K562 (cell line): ENCODE measurements around the gene DTNBP1. TPM values are rescaled to one million over a fixed set of nuclear protein-coding genes. Genes with fewer than 3 reads are reported as not detected.

ENCODE experiments used
- CBFA2T2 ChIP-seq: fragments of 450-650 bp; conservative IDR thresholded peaks from 2 replicates; pipeline ENCODE4 v1.6.1; 2017; ENCODE audit warnings: mild to moderate bottlenecking
- DDX20 ChIP-seq: fragments of 450-650 bp; IDR thresholded peaks from 2 replicates; pipeline ENCODE4 v1.6.1; 2016; ENCODE audit warnings: missing genetic modification characterization, low read depth, mild to moderate bottlenecking, missing compliant biosample characterization, moderate library complexity
- HDAC6 ChIP-seq: IDR thresholded peaks from 2 replicates; pipeline ENCODE4 v1.6.1; 2012; ENCODE audit warnings: low read depth, mild to moderate bottlenecking, control low read depth, inconsistent platforms, low read length, moderate library complexity
- HIVEP1 ChIP-seq: fragments of 250-450 bp; sonication (Bioruptor Pico); IDR thresholded peaks from 2 replicates; pipeline ENCODE4 v1.4.0; 2020; ENCODE audit warnings: mild to moderate bottlenecking
- MAZ ChIP-seq, 2 experiments: fragments of 450-650 bp in 1 of 2; sonication (generic) in 1 of 2; formaldehyde crosslinking; IDR thresholded peaks in 1 of 2; conservative IDR thresholded peaks in 1 of 2; 2 replicates each; pipeline versions ENCODE4 v1.4.0 to v1.5.0; 2020; ENCODE audit warnings: mild to moderate bottlenecking in 1 of 2, missing genetic modification reagents in 1 of 2
- MEF2D ChIP-seq: conservative IDR thresholded peaks from 2 replicates; pipeline ENCODE4 v1.6.1; 2016; ENCODE audit warnings: low read depth, missing genetic modification characterization, missing compliant biosample characterization
- MTA1 ChIP-seq: fragments of 450-650 bp; IDR thresholded peaks from 2 replicates; pipeline ENCODE4 v1.6.1; 2017; ENCODE audit warnings: borderline replicate concordance
- TAF7 ChIP-seq: fragments of 450-650 bp; IDR thresholded peaks from 2 replicates; pipeline ENCODE4 v1.6.1; 2016; ENCODE audit warnings: missing genetic modification characterization, missing compliant biosample characterization
- TRIM24 ChIP-seq, 2 experiments: fragments of 450-650 bp; IDR thresholded peaks; 2 replicates each; pipeline ENCODE4 v1.6.1; 2016
- ZFP91 ChIP-seq: sonication (generic); formaldehyde crosslinking; IDR thresholded peaks from 2 replicates; pipeline ENCODE4 v1.8.0; 2022; ENCODE audit warnings: mild to moderate bottlenecking, missing genetic modification reagents
- ZNF253 ChIP-seq: fragments of 250-450 bp; sonication (Bioruptor Pico); conservative IDR thresholded peaks from 2 replicates; pipeline ENCODE4 v1.6.1; 2021; ENCODE audit warnings: mild to moderate bottlenecking
- ZNF589 ChIP-seq: fragments of 200-800 bp; sonication (Bioruptor generic); IDR thresholded peaks from 2 replicates; pipeline ENCODE4 v1.6.1; 2016; ENCODE audit warnings: low read depth, missing genetic modification characterization, missing compliant biosample characterization
- polyA plus RNA-seq, 8 experiments: library from polyadenylated mRNA; depleted of rRNA in 4 of 8; stranded (reverse) in 5 of 8; unstranded in 3 of 8; fragments of >200 nt; fragmentation: Nextera tagmentation in 2 of 8; fragmentation: Illumina TruSeq in 1 of 8; extraction: Ambion mirVana in 2 of 8; extraction: Trizol in 1 of 8; gene quantifications; 2 replicates each; pipeline versions ENCODE4 v1.2.1 to v1.2.3, GENCODE V29; 2011 to 2014; ENCODE audit warnings: inconsistent platforms in 1 of 8, missing spikeins in 1 of 8
- total RNA-seq, 7 experiments: library from RNA; depleted of rRNA in 6 of 7; stranded (reverse); fragments of >200 nt in 6 of 7; fragmentation: Illumina TruSeq in 2 of 7; extraction: Trizol in 2 of 7; gene quantifications; 2 replicates each; pipeline versions ENCODE4 v1.2.1 to v1.2.3, GENCODE V29; 2011 to 2021; ENCODE audit warnings: low replicate concordance in 1 of 7
- TF ChIP-seq, protein P1 (sequence below), 2 experiments: fragments of 450-650 bp; IDR thresholded peaks; 2 replicates each; pipeline ENCODE4 v1.6.1; 2016; ENCODE audit warnings: mild to moderate bottlenecking in 2 of 2, borderline replicate concordance in 1 of 2, low read depth in 1 of 2, moderate library complexity in 1 of 2

Gene DTNBP1
- total and polyA plus RNA-seq, 9 of the 15 experiments (the other 6 are each of a cell fraction or from before 2014, with no cell fraction given) = 16.7 to 54.5 (median 21.4) TPM

DNA sequence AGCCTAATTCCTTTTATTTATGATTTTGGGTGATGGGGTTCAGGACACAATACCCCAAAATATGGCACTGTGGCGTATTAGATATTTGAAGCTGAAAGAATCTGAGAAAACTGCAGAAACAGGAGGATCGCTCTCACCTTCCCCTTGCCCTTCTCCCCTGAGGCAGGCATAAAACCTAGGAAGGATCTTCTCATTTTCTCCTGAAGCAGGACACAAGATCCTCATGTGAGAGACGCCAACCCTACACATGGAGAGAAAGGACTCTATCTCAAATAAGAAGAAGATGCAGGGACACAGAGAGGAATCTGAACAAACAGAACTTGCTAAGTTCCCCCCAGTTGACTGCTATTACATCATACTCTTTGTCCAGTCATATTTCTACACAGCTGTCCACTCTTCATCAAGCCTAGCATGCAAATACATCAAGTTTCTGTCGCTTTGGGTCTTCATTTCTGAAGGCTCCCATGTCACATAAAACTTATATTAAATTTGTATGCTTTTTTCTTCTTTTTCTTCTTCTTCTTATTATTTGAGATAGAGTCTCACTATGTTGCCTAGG is 109.0 kb downstream of the DTNBP1 start (continued):
- TF ChIP-seq TRIM24 (IDR thresholded peaks at IDR 0.05) (peak; percentile 57 to 67; a peak in 2 of 4 replicates), MEF2D (tag) (no peak), HDAC6 (no peak), CBFA2T2 (no peak), DDX20 (tag) (0 out of 2 replicates have a peak, but pooled peaks have one; percentile 13), ZNF589 (peak; percentile 90), HIVEP1 (CRISPR knock-in tag) (0 out of 2 replicates have a peak, but pooled peaks have one; percentile 34), TAF7 (tag) (0 out of 2 replicates have a peak, but pooled peaks have one; percentile 16), ZFP91 (CRISPR knock-in tag) (no peak), ZNF253 (no peak), MAZ (CRISPR knock-in tag; conservative IDR thresholded peaks at IDR 0.05 in 1 of 2, IDR thresholded peaks at IDR 0.05 in 1 of 2) (no peak), MTA1 (0 out of 2 replicates have a peak, but pooled peaks have one; percentile 32)
- TF ChIP-seq, protein P1, sequence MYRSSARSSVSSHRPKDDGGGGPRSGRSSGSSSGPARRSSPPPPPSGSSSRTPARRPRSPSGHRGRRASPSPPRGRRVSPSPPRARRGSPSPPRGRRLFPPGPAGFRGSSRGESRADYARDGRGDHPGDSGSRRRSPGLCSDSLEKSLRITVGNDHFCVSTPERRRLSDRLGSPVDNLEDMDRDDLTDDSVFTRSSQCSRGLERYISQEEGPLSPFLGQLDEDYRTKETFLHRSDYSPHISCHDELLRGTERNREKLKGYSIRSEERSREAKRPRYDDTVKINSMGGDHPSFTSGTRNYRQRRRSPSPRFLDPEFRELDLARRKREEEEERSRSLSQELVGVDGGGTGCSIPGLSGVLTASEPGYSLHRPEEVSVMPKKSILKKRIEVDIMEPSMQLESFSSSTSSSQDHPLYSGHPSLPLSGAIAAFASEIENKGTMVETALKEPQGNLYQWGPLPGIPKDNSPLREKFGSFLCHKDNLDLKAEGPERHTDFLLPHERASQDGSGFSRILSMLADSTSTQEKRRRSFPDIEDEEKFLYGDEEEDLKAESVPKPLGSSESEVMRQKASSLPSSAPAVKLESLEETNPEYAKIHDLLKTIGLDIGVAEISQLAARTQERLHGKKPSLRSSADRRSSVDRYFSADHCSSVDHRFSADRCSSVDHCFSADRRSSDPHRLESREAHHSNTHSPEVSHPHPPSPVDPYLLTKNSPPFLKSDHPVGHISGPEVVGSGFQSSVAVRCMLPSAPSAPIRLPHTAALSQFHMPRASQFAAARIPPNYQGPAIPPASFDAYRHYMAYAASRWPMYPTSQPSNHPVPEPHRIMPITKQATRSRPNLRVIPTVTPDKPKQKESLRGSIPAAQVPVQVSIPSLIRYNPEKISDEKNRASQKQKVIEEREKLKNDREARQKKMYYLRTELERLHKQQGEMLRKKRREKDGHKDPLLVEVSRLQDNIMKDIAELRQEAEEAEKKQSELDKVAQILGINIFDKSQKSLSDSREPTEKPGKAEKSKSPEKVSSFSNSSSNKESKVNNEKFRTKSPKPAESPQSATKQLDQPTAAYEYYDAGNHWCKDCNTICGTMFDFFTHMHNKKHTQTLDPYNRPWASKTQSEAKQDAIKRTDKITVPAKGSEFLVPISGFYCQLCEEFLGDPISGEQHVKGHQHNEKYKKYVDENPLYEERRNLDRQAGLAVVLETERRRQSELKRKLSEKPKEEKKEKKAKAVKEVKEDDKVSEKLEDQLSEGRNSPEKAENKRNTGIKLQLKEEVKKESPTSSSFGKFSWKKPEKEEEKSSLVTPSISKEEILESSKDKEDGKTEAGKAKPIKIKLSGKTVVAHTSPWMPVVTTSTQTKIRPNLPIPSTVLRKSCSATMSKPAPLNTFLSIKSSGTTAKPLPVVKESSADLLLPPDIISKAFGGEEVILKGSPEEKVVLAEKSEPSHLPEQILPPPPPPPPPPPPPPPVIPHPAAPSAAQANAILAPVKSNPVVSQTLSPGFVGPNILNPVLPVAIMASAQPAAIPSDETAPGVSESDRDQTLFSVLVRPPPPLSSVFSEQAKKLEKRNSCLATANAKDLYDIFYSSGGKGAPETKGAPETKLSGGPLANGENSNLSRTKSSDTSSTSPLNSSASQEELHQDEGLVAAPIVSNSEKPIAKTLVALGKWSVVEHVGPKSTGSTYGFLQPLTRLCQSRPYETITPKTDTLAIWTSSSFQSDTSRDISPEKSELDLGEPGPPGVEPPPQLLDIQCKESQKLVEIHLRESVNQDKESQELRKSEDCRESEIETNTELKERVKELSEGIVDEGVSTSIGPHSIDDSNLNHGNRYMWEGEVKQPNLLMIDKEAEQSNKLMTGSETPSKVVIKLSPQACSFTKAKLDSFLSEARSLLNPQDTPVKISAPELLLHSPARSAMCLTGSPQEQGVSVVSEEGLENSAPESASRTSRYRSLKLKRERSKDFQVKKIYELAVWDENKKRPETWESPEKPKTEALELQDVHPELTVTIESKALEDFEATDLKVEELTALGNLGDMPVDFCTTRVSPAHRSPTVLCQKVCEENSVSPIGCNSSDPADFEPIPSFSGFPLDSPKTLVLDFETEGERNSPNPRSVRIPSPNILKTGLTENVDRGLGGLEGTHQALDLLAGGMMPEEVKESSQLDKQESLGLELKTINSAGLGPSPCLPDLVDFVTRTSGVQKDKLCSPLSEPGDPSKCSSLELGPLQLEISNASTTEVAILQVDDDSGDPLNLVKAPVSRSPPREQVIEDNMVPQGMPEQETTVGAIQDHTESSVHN (IDR thresholded peaks at IDR 0.05; ENCODE audit: borderline replicate concordance in 1 of 2, low read depth in 1 of 2) = peak in 1 of 2 experiments; percentile 37; a peak in 1 of 4 replicates
